HG03432 (cell line): ENCODE data around the gene FAM120B.

Experiments used
- ATAC-seq: cut with Tn5 transposase; IDR thresholded peaks from one replicate; pipeline ENCODE4 v1.9.1; 2021; ENCODE audit warnings: mild to moderate bottlenecking, moderate library complexity; ENCODE audit not compliant: unreplicated experiment

FAM120B gene

GRCh38 chr6:170451762-170452651 lies 145.4 kb downstream of the FAM120B start:
- ATAC-seq = no peak

- no peak for ATAC-seq
These were observed 146.4 kb downstream of the FAM120B start for GRCh38 chr6:170452767-170453545.

GRCh38 chr6:170453586-170454511 lies 147.3 kb downstream of the FAM120B start:
- ATAC-seq = no peak

GRCh38 chr6:170454512-170455285 lies 148.1 kb downstream of the FAM120B start:
- no peak for ATAC-seq

- ATAC-seq = no peak
These were observed 148.9 kb downstream of the FAM120B start for GRCh38 chr6:170455335-170455979.

GRCh38 chr6:170456334-170456733 lies 149.8 kb downstream of the FAM120B start:
- ATAC-seq = no peak
